NCI-H446 treated with DMSO at 0.1 percent for 48 hours (cell line): ENCODE measurements around the gene PHLPP2.
"Not testable (repeated sequence)": the region's sequence is repeated elsewhere in the genome, so short reads cannot be mapped to it uniquely, and the experiment has no call there.

Experiments used
- DNase-seq: peaks from one replicate; lab custom pipeline; 2025; lab: John Stamatoyannopoulos, UW

Gene PHLPP2

GRCh38 chr16:71722801-71723536, 1.5 kb downstream of the PHLPP2 start:
- DNase-seq: no peak

DNA sequence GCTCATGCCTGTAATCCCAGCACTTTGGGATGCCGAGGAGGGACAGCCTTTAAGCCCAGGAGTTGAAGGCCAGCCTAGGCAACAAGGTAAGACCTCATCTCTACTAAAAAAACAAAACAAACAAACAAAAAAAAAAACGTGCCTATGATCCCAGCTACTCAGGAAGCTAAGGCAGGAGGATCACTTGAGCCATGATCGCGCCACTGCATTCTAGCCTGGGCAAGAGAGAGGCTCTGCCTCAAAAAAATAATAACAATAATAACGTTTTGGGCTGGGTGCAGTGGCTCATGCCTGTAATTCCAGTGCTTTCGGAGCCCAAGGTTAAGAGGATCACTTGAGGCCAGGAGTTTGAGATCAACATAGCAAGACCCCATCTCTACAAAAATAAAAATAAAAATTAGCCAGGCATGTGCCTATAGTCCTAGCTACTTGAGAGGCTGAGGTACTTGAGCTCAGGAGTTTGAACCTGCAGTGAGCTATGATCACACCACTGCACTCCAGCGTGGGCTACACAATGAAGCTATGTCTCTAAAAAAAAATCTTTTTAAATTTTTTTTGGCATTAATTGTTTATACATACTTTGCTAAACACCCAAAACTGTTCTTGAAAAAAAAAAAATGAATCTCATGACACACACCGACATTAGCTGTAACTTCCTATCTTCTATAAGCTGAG, 3.3 kb downstream of the PHLPP2 start:
- no peak for DNase-seq

DNA sequence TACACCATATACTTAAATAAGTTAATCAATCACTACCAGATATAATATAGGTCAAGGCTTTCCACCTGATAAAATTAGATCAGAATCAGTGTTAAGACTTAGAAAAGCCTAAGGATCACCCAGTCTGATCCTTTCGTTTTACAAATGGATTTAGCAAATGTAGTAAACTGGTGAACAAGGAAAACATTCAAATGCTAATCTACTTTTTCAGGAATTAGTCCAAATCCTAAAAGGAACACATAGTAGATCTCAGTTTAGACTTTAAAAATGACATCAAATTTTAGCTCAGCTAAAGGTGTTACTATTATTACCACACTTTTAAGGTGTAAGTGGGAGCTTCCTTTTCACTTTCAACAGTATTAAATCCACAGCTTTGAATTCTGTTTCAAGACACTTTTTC, 12.0 kb downstream of the PHLPP2 start:
- no peak for DNase-seq

DNA sequence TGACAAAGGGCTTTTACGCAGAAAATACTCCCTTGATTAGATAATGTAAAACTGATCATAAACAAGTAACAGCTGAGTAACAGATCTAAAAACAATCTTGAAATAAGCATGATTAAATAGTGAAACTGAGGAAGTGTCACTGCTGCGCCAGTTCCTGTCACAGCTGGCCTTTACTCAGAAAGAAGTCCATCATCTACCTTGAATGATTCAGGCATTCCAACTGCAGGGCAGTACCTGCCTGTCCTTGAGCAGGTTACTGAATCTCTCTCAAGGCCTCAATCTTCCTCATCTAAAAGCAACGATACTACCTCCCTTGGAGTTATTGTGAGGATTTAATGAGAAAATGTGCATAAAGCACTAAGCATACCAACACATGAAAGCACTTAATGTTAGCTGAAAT, 12.7 kb downstream of the PHLPP2 start:
- no peak for DNase-seq

DNA sequence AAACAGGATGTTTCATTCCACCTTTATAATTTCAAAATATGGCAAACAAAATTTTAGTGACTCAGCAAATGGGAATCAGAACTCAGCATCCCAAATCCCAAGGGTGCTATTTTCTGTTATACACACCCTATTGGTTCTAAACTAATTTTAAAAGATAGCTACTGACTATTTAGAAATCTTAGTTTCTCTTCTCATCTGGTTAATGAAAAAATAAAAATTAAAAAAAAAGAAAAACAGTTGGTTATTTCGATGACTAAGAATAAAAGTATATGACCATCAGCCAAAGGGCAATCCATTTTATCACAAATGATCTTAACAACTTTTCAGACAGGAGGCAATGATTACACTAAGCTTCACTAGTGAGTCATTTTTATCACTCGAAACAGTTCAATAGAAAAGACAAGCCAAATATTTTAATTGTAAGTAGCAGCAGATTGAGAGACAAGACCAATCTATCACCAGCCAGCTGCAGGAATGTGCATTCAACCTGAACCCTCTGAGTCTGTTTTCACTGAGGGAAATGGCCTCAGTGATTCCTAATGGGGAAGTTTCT, 15.2 kb downstream of the PHLPP2 start:
- peak; percentile 13 for DNase-seq

DNA sequence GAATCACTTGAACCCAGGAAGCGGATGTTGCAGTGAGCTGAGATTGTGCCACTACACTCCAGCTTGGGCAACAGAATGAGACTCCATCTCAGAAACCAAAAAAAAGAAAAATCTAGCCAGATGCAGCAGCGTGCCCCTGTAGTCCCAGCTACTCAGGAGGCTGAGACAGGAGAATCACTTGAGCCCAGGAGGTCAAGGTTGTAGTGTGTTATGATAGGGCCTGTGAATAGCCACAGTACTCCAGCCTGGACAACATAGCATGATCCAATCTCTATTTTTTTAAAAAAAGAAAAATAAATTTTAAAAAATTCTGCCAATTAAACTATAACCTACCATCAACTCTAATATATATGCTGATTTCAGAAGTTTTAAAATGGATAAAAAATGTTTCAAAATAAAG, 15.8 kb downstream of the PHLPP2 start:
- no peak for DNase-seq

DNA sequence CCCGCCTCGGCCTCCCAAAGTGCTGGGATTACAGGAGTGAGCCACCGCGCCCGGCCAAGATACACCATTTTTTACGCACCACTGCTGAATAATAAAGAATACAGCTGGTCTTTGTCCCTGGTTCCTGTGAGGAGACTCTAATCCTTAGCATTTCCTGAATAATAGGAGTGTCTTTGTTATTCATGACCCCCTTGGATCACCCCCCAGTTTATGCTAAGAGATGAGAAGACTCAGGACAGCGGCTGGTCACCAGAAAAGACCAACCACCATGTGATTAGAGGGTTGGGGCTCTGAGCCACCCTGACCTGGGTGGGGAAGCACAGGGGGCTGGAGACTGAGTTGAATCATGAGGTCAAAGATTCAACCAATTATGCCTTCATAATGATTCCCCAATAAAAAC, 17.3 kb downstream of the PHLPP2 start:
- no peak for DNase-seq

- DNase-seq: no peak
Observed at GRCh38 chr16:71706046-71706445, 18.5 kb downstream of the PHLPP2 start.

DNA sequence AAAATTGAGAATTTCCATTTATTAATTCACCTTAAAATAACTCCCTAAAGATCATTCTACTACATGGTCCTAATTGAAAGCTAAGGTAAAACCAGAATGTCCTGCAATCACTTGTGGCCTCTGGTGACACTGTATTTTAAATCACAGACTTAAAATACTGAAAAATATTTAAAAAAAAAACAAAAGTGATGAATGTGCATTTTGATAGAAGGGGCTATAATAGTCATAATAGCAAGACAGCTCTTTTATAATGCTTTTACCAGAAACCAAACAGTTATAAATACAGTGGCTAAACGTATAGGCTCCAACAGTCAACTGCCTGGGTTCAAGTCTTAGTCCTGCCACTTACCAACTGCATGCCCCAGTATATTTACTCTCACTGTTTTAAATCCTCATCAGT, 21.2 kb downstream of the PHLPP2 start:
- no peak for DNase-seq

DNA sequence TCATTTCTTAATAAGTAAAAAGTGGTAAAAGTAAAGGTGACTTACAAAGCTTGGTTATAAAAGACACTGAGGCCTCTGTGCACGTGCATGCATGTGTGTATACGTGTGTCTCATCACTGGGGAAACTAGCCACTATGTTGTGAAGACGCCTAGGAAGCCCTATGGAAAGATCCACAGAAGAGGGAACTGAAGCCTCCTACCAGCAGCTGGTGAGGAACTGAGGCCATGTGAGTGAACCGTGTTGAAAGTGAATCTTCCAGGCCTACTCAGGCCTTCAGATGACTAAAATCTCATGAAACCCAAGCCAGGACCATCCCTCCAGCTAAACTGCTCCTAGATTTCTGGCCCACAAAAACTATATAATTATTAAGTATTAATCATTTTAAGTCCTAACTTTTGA, 23.7 kb downstream of the PHLPP2 start:
- no peak for DNase-seq

GRCh38 chr16:71698491-71698890, 26.0 kb downstream of the PHLPP2 start:
- no peak for DNase-seq

GRCh38 chr16:71693164-71693563, 31.3 kb downstream of the PHLPP2 start:
- DNase-seq: no peak

GRCh38 chr16:71689901-71690300, 34.6 kb downstream of the PHLPP2 start:
- DNase-seq: no peak

DNA sequence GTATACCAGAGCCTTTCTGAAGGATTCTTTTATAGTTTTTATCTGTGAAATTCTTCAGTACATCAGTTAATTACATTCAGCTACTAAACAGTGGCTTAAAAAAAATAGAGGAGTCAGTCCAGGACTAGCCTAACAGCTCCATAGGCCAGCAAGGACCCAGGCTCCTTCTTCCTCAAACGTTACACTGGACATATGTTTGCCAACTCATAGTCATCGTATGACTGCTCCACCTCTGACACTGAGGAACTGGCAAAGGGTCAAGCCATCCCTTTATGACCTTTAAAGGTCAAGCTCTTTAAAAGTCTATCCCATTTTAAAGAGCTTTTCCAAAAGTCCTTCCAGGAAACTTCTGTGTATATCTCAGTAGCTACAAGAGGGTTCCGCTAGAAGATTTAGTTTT, 36.6 kb downstream of the PHLPP2 start:
- DNase-seq: no peak

DNA sequence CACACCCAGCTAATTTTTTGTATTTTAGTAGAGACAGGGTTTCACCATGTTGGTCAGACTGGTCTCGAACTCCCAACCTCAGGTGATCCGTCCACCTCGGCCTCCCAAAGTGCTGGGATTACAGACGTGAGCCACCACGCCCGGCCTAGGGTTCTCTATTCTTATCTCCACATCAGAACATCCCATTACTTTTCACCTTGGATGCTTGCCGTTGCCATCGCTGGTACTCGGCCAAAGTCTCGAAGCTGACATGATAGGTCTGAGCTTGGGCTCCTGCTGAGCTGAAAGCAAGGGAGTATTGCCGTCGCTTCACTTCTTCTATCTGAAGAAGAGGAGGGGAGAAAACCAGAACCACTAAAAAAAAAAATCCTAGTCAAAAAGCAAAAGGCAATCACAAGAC, 40.2 kb downstream of the PHLPP2 start:
- not testable (repeated sequence) for DNase-seq

- DNase-seq: no peak
Observed at GRCh38 chr16:71681360-71681759, 43.1 kb downstream of the PHLPP2 start.

- DNase-seq: no peak
Observed at GRCh38 chr16:71676236-71676635, 48.3 kb downstream of the PHLPP2 start.

GRCh38 chr16:71675380-71675779, 49.1 kb downstream of the PHLPP2 start:
- DNase-seq: no peak

- no peak for DNase-seq
Observed at GRCh38 chr16:71674229-71674628, 50.3 kb downstream of the PHLPP2 start.

GRCh38 chr16:71673582-71673973, 50.9 kb downstream of the PHLPP2 start:
- DNase-seq: no peak

- no peak for DNase-seq
Observed at GRCh38 chr16:71672803-71673581, 51.5 kb downstream of the PHLPP2 start.

DNA sequence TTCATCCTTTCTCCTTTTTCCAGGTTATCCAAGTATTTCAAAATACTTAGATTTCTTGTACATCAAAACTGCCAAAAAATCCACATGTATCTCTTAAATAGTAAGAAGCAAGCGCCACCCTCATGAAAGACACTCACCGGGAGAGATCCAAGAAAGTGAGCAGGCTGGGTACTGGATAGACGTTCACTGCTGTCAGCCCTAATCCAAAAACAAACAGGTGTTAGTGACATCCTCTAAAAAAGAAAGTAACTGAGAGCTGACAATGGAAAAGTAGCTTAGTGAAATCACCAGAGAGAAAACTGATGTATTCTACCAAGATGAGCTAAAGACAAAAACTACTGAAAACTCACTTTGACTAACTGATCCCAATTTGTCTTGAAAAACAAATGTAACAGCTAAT, 52.4 kb downstream of the PHLPP2 start:
- no peak for DNase-seq

GRCh38 chr16:71671165-71671564, 53.3 kb downstream of the PHLPP2 start:
- no peak for DNase-seq
